Activated CD4-positive, alpha-beta T cell treated with anti-CD3 and anti-CD28 coated beads, Interleukin-2, amount 50 U/mL, for 4 hours (primary cell): ENCODE results near the gene SKI.
A peak's percentile ranks its signal among the peaks of the same experiment; 100 is the strongest.
"Not testable (repeated sequence)": the region's sequence is repeated elsewhere in the genome, so short reads cannot be mapped to it uniquely, and the experiment has no call there.

ENCODE experiments used
- DNase-seq, 2 experiments: peaks; one replicate each; pipeline ENCODE4 v3.0.0-alpha.2; 2020

SKI gene

GRCh38 chr1:2313651-2314261 lies 85.6 kb downstream of the SKI start:
- DNase-seq = no peak

GRCh38 chr1:2314273-2314802 lies 86.2 kb downstream of the SKI start:
- DNase-seq = no peak

GRCh38 chr1:2314803-2315673 lies 86.9 kb downstream of the SKI start:
- peak; percentile 54 for DNase-seq

- DNase-seq = no peak
Measured at GRCh38 chr1:2315674-2316450, 87.7 kb downstream of the SKI start.

- DNase-seq = no peak
Measured at GRCh38 chr1:2316451-2316961, 88.4 kb downstream of the SKI start.

GRCh38 chr1:2317230-2318065 lies 89.3 kb downstream of the SKI start:
- DNase-seq = no peak

- DNase-seq = no peak
Measured at GRCh38 chr1:2318314-2319278, 90.5 kb downstream of the SKI start.

- no peak for DNase-seq
Measured at GRCh38 chr1:2319291-2319690, 91.2 kb downstream of the SKI start.

GRCh38 chr1:2320006-2320405 lies 91.9 kb downstream of the SKI start:
- no peak for DNase-seq

- no peak for DNase-seq
Measured at GRCh38 chr1:2320760-2321667, 92.9 kb downstream of the SKI start.

- no peak for DNase-seq
Measured at GRCh38 chr1:2322065-2322571, 94.0 kb downstream of the SKI start.

- no peak for DNase-seq
Measured at GRCh38 chr1:2322581-2323211, 94.6 kb downstream of the SKI start.

GRCh38 chr1:2323451-2323974 lies 95.4 kb downstream of the SKI start:
- no peak for DNase-seq

- DNase-seq = no peak
Measured at GRCh38 chr1:2324553-2325366, 96.6 kb downstream of the SKI start.

GRCh38 chr1:2326524-2326923 lies 98.4 kb downstream of the SKI start:
- DNase-seq = no peak

GRCh38 chr1:2327162-2327561 lies 99.0 kb downstream of the SKI start:
- not testable (repeated sequence) for DNase-seq

- no peak for DNase-seq
Measured at GRCh38 chr1:2327841-2328240, 99.7 kb downstream of the SKI start.
